Right ventricle myocardium superior (tissue), 1 donor: ENCODE data around the gene CPN2. TPM values are rescaled to one million over a fixed set of nuclear protein-coding genes. Genes with fewer than 3 reads are reported as not detected.
A peak's percentile ranks its signal among the peaks of the same experiment; 100 is the strongest.

Experiments
- ATAC-seq: fragments of 200-7000 bp; cut with Tn5 transposase; one replicate; pipeline ENCODE4 v1.9.1; 2020; ENCODE audit warnings: mild to moderate bottlenecking; ENCODE audit not compliant: poor library complexity
- DNase-seq: peaks from one replicate; pipeline ENCODE4 v3.0.0-alpha.2; 2020
- intact Hi-C: fragments of 100-400 bp; cut with DNase I; formaldehyde crosslinking; loops from one replicate; pipeline ENCODE4 v1.11.2; 2022
- total RNA-seq: library from RNA; stranded (reverse); fragmentation: NEBNext Ultra II Directional; extraction: Animal tissue kit (Norgen Biotek cat#: 25700); gene quantifications from one replicate; pipeline ENCODE4 v1.2.1, GENCODE V29; 2021
- donor health status: DM: no; HTN: yes; CAD: no; lungs with severe emphysema.

The CPN2 gene
- total RNA-seq, 1 donor from 2014 or later = 2.4 TPM

DNA sequence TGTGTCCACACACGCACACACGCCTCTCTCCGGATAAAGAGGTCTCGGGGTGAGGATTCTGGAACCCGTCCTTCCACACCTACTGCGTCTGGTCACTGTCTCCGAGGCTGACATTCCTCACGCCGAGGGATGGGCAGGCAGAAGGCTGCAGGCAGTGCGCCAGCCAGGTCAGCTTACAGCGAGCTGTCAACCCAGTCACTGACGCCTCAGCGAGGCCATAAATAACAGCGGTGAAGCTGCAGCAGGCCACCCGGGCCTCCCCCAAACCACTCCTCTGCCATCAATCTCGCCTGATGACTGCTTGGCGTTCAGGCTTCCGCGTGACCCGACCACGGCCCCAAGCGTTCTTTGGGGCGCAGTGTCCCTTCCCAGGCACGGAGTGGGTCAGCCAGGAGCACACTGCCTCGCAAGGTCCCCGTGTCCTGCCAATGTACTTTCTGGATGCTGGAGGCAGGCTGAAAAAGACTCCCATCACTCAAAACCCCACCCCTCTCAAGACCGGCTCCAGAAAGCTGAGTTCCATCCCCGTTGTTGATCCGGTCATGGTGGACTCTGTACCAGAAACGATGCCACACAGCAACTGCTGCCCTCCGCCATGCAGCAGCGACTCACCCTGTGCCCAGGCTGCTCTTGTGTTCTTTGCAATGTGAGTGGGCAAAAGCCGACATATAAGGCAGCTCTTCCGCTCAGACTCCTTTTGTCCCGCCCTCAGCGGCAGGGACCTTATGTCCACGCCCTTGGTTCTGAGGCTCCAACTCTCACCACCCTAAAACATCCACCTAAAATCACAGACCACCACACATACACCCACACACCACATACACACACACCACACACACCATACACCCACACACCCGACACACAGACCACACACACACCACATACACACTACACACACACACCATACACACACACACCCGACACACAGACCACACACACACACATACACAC is 27.1 kb downstream of the CPN2 start:
- intact Hi-C loops = no loop called here
- ATAC-seq = peak; percentile 93
- peak; percentile 92 for DNase-seq

DNA sequence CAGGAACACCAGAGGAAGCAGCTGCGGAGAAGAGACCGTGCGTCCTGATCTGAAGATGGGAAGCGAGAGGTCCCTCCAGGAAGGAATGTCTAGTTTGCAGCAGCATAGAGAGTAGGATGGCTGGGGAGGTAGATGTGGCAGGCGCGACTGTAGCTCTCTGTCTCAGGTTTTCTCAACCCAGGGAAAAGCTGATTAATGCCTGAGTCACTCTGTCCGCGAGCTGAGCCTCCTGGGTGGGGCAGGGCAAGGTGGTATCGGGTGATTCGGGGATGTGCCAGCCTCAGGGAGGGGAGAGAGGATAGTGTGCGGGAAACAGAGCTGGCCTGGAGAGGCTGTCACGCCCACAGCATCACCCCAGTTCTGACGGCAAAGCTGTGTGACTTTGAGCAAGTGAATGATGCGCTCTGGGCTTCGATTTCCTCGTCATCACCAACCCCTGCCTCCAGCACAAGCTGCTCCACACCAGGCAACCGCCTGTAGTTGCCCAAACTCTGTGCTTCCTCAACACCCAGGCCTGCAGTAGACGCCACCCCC is 28.4 kb downstream of the CPN2 start:
- DNase-seq = no peak
- no peak for ATAC-seq
- intact Hi-C loops = no loop called here

DNA sequence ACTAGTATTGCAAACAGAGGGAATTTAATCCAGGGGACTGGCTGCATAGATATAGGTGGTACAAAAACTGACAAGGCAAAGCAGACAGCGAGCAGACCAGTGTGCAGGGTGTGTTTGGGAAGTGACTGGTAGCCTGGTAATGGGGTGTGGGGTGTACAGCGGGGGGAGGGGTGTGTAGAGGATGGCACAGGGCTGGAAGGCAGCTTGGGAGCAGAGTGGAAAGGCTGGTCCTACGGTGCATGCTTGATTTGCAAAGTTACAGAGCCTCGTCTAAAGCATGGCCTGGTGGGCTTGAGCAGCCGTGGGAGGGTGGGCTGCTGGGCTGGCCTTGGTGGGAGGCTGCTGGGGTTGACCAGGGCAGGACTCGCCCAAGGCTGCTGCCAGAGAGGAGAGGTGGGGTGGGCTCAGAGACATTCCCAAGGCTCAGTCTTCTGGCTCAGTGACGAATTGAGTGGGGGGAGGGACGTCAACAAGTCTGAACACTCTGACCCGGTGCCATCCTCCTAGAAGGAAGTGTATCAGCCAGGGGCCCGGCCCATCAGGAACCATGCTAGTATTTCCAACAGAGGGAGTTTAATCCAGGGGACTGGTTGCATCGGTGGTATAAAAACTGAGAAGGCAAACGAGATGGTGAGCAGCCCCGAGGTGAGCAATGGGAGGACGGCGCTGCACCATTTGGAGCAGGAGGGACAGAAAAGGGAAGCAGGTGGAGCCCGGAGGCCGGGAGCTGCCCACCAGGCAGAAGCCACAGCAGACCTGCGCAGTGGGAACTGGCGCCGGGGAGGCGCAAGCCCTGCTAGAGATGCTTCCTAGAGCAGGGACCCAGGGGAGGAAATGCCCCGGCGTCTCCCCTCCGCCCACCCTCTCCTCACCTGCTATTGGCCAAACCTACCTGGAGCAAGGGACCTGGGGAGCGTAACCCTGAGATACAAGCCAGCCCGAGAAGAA is 29.2 kb downstream of the CPN2 start:
- intact Hi-C loops = no loop called here
- DNase-seq (no peak), ATAC-seq (no peak)

DNA sequence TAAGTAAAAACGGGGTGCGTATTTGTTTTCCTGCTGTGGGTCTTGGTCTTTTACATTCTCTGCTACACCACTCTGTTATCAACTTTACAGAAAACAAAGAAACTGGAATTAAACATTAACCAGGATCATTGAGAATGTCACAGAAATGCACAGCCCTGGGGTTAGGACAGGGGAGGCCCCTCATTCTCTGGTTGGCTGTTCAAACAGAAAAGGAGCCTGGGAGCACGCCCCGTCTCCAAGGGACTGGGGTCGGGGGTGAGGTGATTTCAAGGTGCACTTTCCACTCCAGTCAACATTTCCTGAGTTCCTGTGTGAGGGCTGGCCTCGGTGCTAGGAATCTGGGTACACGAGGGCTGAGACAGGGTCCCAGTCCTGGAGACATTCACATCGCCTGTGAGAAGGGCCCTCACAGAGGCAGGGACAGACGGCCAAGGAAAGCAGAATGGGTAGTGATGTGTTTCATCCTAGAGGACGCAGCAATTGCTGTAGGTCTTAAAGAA is 30.3 kb downstream of the CPN2 start:
- DNase-seq = no peak
- intact Hi-C loops = no loop called here
- ATAC-seq = no peak

DNA sequence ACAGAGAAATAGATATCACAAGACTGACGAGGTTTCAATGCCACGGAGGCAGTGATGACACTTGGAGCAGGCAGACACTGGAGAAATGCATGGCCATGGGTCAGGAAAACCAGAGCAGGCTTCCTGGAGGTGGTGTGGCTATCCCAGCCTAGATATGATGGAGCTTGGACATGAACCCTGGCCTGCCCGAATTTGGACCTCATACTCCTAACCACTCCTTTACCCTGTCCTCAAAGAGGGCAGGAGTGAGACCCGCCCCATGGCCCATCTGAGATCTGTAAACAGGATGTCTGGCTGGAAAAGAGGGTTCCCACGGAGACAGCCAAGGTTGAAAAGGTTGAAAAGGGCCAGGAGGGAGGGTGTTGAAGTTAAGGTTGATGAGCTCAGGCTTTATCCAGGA is 31.0 kb downstream of the CPN2 start:
- intact Hi-C loops = no loop called here
- ATAC-seq (no peak), DNase-seq (no peak)

DNA sequence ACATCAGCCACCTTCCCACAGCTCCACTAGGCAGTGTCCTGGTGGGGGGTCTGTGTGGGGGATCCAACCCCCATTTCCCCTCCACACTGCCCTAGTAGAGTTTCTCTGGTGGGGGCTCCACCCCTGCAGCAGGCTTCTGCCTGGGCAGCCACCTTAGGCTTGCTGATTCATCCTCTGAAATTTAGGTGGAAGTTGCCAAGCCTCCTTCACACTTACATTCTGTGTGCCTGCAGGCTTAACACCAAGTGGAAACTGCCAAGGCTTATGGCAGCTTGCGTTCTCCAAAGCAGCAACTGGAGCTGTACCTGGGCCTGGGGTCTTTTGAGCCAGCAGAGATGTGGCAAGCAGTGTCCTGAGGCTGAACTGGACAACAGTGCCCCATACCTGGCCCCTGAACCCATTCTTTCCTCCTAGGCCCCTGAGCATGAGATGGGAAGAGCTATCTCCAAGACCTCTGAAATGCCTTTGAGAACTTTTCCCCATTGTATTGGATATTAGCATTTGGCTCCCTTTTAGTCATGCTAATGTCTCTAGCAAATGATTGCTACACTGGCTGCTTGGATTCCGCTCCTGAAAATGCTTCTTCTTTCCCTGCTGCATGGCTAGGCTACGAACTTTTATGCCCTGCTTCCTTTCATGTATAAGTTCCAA is 32.5 kb downstream of the CPN2 start:
- no peak for ATAC-seq
- DNase-seq = no peak
- intact Hi-C loops = loop anchor here (5.0 kb wide), 2 partner anchors 161 to 176 kb away; no protein-coding TSS in a partner anchor

DNA sequence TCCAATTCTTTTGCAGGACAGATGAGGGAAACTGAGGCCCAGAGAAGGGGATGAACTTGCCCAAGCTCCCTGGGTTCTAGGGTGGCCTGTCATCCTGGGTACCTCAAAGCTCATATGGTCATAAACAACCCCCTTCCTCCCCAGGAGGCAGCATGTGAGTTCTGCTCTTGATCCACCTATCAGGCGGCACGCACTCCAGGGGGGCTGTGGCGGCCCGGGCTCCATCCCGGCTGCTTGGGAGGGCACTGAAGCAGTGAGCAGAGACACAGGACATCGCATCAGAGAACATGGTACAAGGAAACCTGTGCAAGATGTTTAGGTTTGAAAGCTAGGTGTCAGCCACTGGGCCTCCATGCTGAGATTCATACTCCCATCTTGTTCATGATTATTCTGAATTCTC is 34.2 kb downstream of the CPN2 start:
- ATAC-seq (no peak), DNase-seq (no peak)
- intact Hi-C loops = loop anchor here (5.0 kb wide), 2 partner anchors 160 to 175 kb away; no protein-coding TSS in a partner anchor

DNA sequence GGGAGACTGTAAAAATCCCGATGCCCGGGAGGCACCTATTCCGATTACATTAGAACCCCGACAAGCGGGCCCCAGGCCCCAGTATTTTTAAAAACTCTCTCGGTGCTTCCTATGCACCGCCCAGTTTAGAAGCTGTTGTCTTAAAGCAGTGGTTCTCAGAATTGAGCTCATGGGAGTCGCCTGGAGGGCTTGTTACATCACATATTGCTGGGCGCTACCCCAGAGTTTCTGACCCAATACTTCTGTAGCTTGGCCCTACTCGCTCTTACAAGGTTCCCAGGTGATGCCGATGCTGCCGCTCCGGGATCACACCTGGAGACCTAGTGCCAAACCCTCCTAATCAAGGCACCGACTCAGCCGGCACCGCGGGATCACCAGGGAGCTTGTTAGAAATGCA is 35.2 kb downstream of the CPN2 start:
- DNase-seq (no peak), ATAC-seq (peak; percentile 43)
- intact Hi-C loops = loop anchor here (2.0 to 5.0 kb wide), 3 partner anchors 159 to 535 kb away; no protein-coding TSS in a partner anchor

DNA sequence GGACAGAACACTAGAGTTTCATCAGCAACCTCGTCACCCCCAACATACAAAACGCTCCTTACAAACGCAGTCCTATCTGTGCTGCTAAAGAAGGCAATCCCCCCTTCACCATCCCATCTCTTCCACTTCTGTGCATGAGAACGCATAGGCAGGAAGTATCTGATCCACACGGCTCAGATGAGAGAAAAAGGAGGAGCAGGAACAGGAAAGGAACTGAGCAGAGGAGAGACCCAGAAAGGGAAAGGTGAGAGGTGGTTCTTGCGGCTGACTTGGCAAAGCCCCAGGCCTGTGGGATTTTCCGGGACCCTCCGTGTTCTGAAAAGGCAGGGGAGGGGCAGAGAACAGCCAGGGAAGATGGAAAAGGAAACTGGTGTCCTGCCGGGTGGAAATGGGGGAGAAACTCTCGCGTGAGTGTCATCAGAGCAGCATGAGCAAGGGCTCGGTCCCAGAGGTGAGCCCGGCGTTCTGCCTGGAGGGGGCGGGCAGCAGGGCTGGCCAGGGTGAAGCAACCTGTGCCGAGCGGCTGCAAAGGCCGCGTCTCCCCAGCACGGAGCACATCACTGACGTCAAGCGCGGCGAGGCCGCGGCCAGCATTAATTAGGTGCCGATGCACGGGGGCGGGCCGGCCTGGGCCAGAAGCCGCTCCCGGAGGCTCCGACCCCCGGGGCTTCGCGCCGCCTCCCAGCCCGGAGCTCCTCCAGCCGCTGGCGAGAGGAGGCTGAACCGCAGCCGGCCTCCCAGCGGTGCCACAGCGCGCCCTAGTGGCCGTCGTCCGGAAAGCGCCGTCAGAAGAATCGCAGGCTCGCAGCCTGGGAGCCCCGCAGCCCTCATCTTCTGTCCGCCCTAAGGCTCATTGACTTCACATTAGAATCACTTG is 35.8 kb downstream of the CPN2 start:
- ATAC-seq = peak; percentile 90
- peak; percentile 91 for DNase-seq
- intact Hi-C loops = loop anchor here (2.0 to 5.0 kb wide), 3 partner anchors 158 to 535 kb away; no protein-coding TSS in a partner anchor

DNA sequence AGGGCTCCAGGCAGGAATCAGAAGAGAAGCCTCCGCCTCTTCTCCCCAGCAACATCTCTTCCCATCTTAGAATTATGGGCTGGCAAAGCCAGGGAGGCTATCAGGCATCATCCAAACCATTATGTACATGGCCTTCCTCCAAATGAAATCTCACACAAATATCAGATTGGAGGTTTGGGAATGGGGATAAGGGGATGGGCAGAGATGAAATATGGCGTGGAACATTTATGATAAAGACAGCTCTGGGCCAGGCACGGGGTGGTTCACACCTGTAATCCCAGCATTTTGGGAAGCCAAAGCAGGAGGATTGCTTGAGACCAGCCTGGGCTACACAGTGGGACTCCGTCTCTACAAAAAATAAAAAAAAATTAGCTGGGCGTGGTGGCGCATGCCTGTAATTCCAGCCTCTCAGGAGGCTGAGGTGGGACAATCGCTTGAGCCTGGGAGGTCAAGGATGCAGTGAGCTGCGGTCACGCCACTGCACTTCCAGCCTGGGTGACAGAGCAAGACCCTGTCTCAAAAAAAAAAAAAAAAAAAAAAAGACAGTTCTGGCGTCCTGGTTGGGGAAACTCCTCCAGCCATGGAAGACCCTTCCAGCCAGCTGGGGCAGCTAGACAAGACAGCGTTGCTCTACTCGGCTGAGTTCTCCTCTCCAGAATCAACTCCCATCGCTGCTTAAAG is 36.6 kb downstream of the CPN2 start:
- intact Hi-C loops = loop anchor here (2.0 to 5.0 kb wide), 4 partner anchors 42 to 534 kb away; no protein-coding TSS in a partner anchor
- DNase-seq (no peak), ATAC-seq (no peak)

DNA sequence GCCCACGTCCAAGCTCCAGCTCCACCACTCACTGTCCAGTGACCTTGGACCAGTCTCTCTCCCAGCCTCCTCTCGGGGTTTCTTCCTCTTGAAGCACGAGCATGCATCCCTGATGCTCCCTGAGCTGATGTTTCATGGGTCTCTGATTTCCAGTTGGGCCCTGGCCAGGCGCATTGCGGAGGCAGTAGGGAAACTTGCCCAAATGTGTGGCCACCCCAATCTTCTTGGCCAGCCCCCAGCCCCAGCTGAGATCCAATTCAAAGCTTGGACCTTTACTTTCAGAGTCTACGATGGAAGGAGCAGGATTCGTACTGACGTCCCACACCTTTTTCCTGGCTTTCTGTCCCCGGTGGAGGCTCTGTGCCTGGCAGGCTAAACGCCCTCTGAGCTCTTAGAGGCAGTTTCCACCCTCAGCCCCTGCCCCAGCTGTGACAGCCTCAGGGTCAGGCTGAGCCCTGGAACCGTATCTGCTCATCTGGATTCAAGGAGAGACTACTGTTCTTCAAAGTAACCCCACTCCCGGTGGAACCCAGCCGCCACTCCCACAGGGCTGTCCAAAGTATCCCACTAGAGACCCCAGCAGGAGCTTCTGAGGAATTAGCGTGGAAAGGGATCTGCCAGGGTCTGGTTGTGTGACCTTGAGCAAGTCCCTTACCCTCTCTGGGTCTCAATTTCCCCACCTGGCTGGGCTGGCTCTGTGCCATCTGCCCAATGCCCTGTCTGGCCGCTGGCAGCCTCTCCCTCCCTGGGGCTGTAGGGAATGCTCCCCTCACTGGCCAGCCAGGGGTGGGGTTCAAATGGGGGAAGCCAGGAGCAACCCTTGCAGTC is 37.4 kb downstream of the CPN2 start:
- ATAC-seq (peak; percentile 20), DNase-seq (peak; percentile 79)
- intact Hi-C loops = loop anchor here (2.0 to 5.0 kb wide), 2 partner anchors 41 to 533 kb away; no protein-coding TSS in a partner anchor

DNA sequence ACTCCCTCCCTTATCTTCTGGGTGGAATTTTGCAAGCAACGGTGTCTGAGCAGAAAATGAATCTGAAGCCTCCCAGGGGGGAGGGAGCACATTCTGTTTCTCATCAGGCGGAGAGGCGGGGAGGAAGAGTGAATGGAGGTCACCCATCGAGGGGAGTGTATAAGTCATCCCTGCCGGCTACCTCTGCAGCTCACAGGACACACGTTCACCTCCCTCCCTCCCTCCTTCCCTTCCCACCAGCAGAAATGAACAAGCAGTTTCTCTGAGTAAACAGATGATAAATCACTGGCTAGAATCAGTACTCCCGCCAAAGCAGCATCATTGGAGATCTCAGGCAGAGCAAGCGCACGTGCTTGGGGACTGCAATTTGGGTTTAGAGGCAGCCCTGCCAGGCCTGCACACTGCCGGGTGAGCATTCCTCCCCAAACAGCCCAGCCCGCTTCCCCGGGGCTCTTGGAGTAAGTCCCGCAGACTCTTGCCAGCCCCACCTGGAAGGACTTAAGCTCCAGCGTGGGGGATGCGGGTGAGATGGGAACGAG is 38.3 kb downstream of the CPN2 start:
- peak; percentile 24 for ATAC-seq

DNA sequence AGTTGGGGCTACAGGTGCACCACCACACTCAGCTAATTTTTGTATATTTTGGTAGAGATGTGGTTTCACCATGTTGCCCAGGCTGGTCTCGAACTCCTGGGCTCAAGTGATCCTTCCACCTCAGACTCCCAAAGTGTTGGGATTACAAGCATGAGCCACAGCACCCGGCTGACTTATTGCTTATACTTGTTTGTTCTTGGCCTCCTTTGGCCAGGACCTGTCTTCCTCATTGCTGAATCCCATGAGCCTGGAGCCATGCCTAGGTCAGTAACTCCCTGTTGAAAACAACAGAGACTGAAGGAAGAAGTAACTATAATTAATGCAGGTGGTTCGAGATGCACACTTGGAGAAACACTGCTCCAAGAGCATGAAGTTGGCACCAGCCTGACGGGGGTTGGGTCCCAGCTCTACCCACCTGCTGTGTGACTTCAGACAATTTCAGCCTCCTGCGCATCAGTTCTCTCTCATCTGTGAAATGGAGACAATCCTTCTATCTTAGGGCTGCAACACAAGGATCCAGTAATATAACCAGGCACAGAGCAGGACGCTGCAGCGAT is 38.9 kb downstream of the CPN2 start:
- intact Hi-C loops = loop anchor here (5.0 kb wide), 1 partner anchor 40 kb away; no protein-coding TSS in a partner anchor
- DNase-seq = no peak
- ATAC-seq = no peak

More for the DNA sequence above, 38.3 kb downstream of the CPN2 start:
- peak; percentile 67 for DNase-seq
- intact Hi-C loops = loop anchor here (5.0 kb wide), 1 partner anchor 41 kb away; no protein-coding TSS in a partner anchor

DNA sequence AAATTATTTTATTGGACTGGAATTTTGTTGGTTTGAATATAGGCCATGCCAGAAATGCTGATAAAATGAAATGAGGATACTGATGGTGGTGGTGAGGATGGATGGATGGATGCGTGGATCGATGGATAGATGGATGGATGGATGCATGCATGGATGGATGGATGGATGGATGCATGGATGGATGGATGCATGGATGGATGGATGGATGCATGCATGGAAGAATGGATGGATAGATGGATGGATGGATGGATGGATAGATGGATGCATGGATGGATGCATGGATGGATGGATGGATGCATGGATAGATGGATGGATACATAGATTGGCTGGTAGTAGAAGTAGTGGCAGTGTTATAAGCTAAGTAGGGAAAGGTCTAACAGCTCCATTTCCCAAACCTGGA is 40.1 kb downstream of the CPN2 start:
- DNase-seq (no peak), ATAC-seq (no peak)
- intact Hi-C loops = loop anchor here (5.0 kb wide), 1 partner anchor 39 kb away; no protein-coding TSS in a partner anchor
